HCT116 (cell line): ENCODE results near the gene LRIG1. TPM values are rescaled to one million over a fixed set of nuclear protein-coding genes. Genes with fewer than 3 reads are reported as not detected.

Source experiments
- ATAC-seq: fragments of 200-7000 bp; cut with Tn5 transposase; 2 replicates; pipeline ENCODE4 v1.9.1; 2020; ENCODE audit warnings: mild to moderate bottlenecking, moderate library complexity
- BruUV-seq: library from RNA; stranded (reverse); fragments of 400-500 nt; replicated peaks from 2 replicates; lab custom pipeline; 2021; lab: Mats Ljungman, UMichigan
- CTCF ChIA-PET: fragments of 300-600 bp; sonication (Branson Sonifier 250); formaldehyde crosslinking; loops from one replicate; lab custom pipeline; 2021; ENCODE audit warnings: antibody characterized with exemption; lab: Charles Lee
- POLR2A ChIA-PET: fragments of 300-600, 350-600 bp; sonication (Branson Sonifier 250); formaldehyde crosslinking; loops from one replicate; lab custom pipeline; 2021; ENCODE audit warnings: antibody characterized with exemption; lab: Charles Lee
- RAD21 ChIA-PET, 2 experiments: fragments of 300-600 bp; sonication (Branson Sonifier 250); formaldehyde crosslinking; loops; one replicate each; lab custom pipeline; 2023; ENCODE audit warnings: low total read pairs in 2 of 2; ENCODE audit not compliant: uncharacterized antibody in 2 of 2, unreplicated experiment in 2 of 2, low non-redundant PET in 1 of 2; lab: Charles Lee
- DNase-seq: peaks from one replicate; pipeline ENCODE4 v3.0.0-alpha.2; 2010; ENCODE audit warnings: low read depth, low spot score
- H2AFZ ChIP-seq: fragments of 200-600 bp; shearing (Covaris generic), sonication (generic); 2 replicates; pipeline ENCODE4 v1.6.1; 2017; ENCODE audit warnings: low read depth, mixed run types, mixed read lengths, antibody characterized with exemption, low read length; ENCODE audit not compliant: poor library complexity, severe bottlenecking
- H3K27ac ChIP-seq: 2 replicates; pipeline ENCODE4 v1.5.1; 2012; ENCODE audit warnings: low read depth, low read length
- H3K27me3 ChIP-seq: fragments of 200-600 bp; sonication (generic); 2 replicates; pipeline ENCODE4 v1.6.1; 2016; ENCODE audit warnings: mixed run types, low read length, mixed read lengths; ENCODE audit not compliant: insufficient read depth
- H3K36me3 ChIP-seq, 2 experiments: fragments of 200-500 bp in 1 of 2; fragments of 200-600 bp in 1 of 2; sonication (Bioruptor generic) in 1 of 2; sonication (generic) in 1 of 2; 2 replicates each; pipeline versions ENCODE4 v1.5.1 to v1.6.1; 2014 to 2016; ENCODE audit warnings: low read length in 2 of 2, inconsistent platforms in 1 of 2, mixed read lengths in 1 of 2, mixed run types in 1 of 2; ENCODE audit not compliant: insufficient read depth in 2 of 2, control insufficient read depth in 1 of 2
- H3K4me1 ChIP-seq, 2 experiments: fragments of 200-600 bp in 1 of 2; sonication (generic) in 1 of 2; 2 replicates each; pipeline versions ENCODE4 v1.5.1 to v1.6.1; 2012 to 2017; ENCODE audit warnings: low read length in 2 of 2, inconsistent platforms in 1 of 2, mild to moderate bottlenecking in 1 of 2, mixed read lengths in 1 of 2, mixed run types in 1 of 2, moderate library complexity in 1 of 2; ENCODE audit not compliant: insufficient read depth in 2 of 2, control insufficient read depth in 1 of 2
- H3K4me2 ChIP-seq: fragments of 200-600 bp; sonication (generic); 2 replicates; pipeline ENCODE4 v1.6.1; 2017; ENCODE audit warnings: mixed run types, low read length, mixed read lengths
- H3K4me3 ChIP-seq, 2 experiments: fragments of 200-600 bp in 1 of 2; sonication (generic) in 1 of 2; replicated peaks in 1 of 2; 2 replicates each; pipeline ENCODE4 v1.5.1; 2011 to 2016; ENCODE audit warnings: low read length in 2 of 2, control low read depth in 1 of 2, low read depth in 1 of 2, mild to moderate bottlenecking in 1 of 2, mixed read lengths in 1 of 2, mixed run types in 1 of 2
- H3K79me2 ChIP-seq: fragments of 200-600 bp; sonication (generic); 2 replicates; pipeline ENCODE4 v1.6.1; 2017; ENCODE audit warnings: mild to moderate bottlenecking, mixed run types, low read length, moderate library complexity, mixed read lengths; ENCODE audit not compliant: insufficient read depth
- H3K9ac ChIP-seq: fragments of 200-600 bp; sonication (generic); 2 replicates; pipeline ENCODE4 v1.6.1; 2016; ENCODE audit warnings: low read length, mixed read lengths
- H3K9me2 ChIP-seq: fragments of 200-600 bp; sonication (generic), shearing (Covaris generic); 2 replicates; pipeline ENCODE4 v1.6.1; 2017; ENCODE audit warnings: mixed run types, mild to moderate bottlenecking, moderate library complexity; ENCODE audit not compliant: insufficient read depth
- H3K9me3 ChIP-seq, 2 experiments: fragments of 200-500 bp in 1 of 2; fragments of 200-600 bp in 1 of 2; sonication (Bioruptor generic) in 1 of 2; sonication (generic) in 1 of 2; 2 replicates each; pipeline ENCODE4 v1.6.1; 2014 to 2017; ENCODE audit warnings: low read length in 2 of 2, mixed read lengths in 2 of 2, inconsistent platforms in 1 of 2, low read depth in 1 of 2, mild to moderate bottlenecking in 1 of 2, mixed run types in 1 of 2, moderate library complexity in 1 of 2; ENCODE audit not compliant: control insufficient read depth in 1 of 2, insufficient read depth in 1 of 2
- H4K20me1 ChIP-seq: fragments of 200-600 bp; sonication (generic), shearing (Covaris generic); 2 replicates; pipeline ENCODE4 v1.6.1; 2017; ENCODE audit warnings: mixed run types, mild to moderate bottlenecking, moderate library complexity; ENCODE audit not compliant: insufficient read depth
- CBX3 ChIP-seq: IDR thresholded peaks from 2 replicates; pipeline ENCODE4 v1.6.1; 2012; ENCODE audit warnings: low read depth
- CEBPB ChIP-seq: IDR thresholded peaks from 2 replicates; pipeline ENCODE4 v1.6.1; 2012; ENCODE audit warnings: low read depth
- EGR1 ChIP-seq: IDR thresholded peaks from 2 replicates; pipeline ENCODE4 v1.6.1; 2012; ENCODE audit warnings: low read depth
- EZH2 ChIP-seq: fragments of 200-600 bp; sonication (generic); IDR thresholded peaks from 2 replicates; pipeline ENCODE4 v1.6.1; 2017; ENCODE audit warnings: antibody characterized with exemption, mixed run types
- JUND ChIP-seq: IDR thresholded peaks from 2 replicates; pipeline ENCODE4 v1.6.1; 2012
- POLR2A ChIP-seq: IDR thresholded peaks from 2 replicates; pipeline ENCODE4 v1.7.0; 2011; ENCODE audit warnings: borderline replicate concordance; ENCODE audit not compliant: insufficient read depth, insufficient read length; ENCODE audit errors: extremely low read depth
- POLR2AphosphoS5 ChIP-seq: IDR thresholded peaks from 2 replicates; pipeline ENCODE4 v1.6.1; 2011; ENCODE audit warnings: mild to moderate bottlenecking, low read depth, low read length, moderate library complexity
- RAD21 ChIP-seq: IDR thresholded peaks from 2 replicates; pipeline ENCODE4 v1.6.1; 2012; ENCODE audit warnings: low read depth, mild to moderate bottlenecking
- SIN3A ChIP-seq: IDR thresholded peaks from 2 replicates; pipeline ENCODE4 v1.6.1; 2012; ENCODE audit warnings: low read depth
- TCF7L2 ChIP-seq: IDR thresholded peaks from 2 replicates; pipeline ENCODE4 v1.7.0; 2011; ENCODE audit warnings: borderline replicate concordance, inconsistent platforms; ENCODE audit not compliant: insufficient read depth, insufficient read length; ENCODE audit errors: extremely low read depth
- YY1 ChIP-seq: IDR thresholded peaks from 2 replicates; pipeline ENCODE4 v1.6.1; 2011; ENCODE audit warnings: low read length, low read depth, moderate library complexity, mild to moderate bottlenecking; ENCODE audit not compliant: insufficient replicate concordance; ENCODE audit errors: extremely low read depth
- ZNF274 ChIP-seq: fragments of 200-500 bp; sonication (Bioruptor generic); IDR thresholded peaks from 2 replicates; pipeline ENCODE4 v1.6.1; 2014; ENCODE audit warnings: mild to moderate bottlenecking, low read depth, low read length, inconsistent platforms
- intact Hi-C: fragments of 100-400 bp; cut with micrococcal nuclease; formaldehyde crosslinking; loops from 2 replicates; pipeline ENCODE4 v1.10.0; 2022
- total RNA-seq: library from RNA; stranded (reverse); gene quantifications from one replicate; pipeline ENCODE4 v1.2.1, GENCODE V29; 2021; ENCODE audit not compliant: unreplicated experiment
- TF ChIP-seq, protein P1 (sequence below): IDR thresholded peaks from 2 replicates; pipeline ENCODE4 v1.6.1; 2011; ENCODE audit warnings: mild to moderate bottlenecking, low read length, moderate library complexity; ENCODE audit not compliant: insufficient replicate concordance; ENCODE audit errors: extremely low read depth
- TF ChIP-seq, protein P2 (sequence below), 3 experiments: fragments of 200-600 bp in 1 of 3; sonication (generic) in 1 of 3; IDR thresholded peaks in 2 of 3; conservative IDR thresholded peaks in 1 of 3; 2 replicates each; pipeline ENCODE4 v1.5.1; 2012 to 2017; ENCODE audit warnings: low read depth in 2 of 3, low read length in 2 of 3, antibody characterized with exemption in 1 of 3, borderline replicate concordance in 1 of 3, control low read depth in 1 of 3, mild to moderate bottlenecking in 1 of 3, mixed read lengths in 1 of 3, mixed run types in 1 of 3, moderate library complexity in 1 of 3; ENCODE audit not compliant: insufficient read depth in 1 of 3
- TF ChIP-seq, protein P3 (sequence below): IDR thresholded peaks from 2 replicates; pipeline ENCODE4 v1.6.1; 2012; ENCODE audit warnings: low read depth
- TF ChIP-seq, protein P4 (sequence below): IDR thresholded peaks from 2 replicates; pipeline ENCODE4 v1.6.1; 2012

The LRIG1 gene
- total RNA-seq, 1 experiment from 2014 or later = 3.1 TPM

DNA sequence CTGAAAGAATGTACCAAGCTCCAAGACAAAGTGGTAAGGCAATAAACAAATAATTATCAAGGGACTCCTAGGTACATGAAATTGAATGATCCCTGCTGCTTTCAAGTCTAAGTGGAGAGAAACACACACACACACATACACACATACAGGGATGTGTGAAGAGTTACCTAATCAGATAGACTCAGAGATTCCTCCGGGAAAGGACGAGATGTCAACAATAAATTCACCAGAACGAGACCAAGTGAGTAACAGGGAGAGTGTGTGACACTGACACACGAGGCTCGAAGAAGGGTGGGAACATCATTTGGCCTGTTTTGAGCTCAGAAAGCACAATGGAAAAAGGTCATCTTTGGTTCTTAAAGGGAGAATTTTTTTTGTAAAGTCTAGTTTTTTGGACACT, 13.4 kb downstream of the LRIG1 start (continued):
- TF ChIP-seq, protein P1, sequence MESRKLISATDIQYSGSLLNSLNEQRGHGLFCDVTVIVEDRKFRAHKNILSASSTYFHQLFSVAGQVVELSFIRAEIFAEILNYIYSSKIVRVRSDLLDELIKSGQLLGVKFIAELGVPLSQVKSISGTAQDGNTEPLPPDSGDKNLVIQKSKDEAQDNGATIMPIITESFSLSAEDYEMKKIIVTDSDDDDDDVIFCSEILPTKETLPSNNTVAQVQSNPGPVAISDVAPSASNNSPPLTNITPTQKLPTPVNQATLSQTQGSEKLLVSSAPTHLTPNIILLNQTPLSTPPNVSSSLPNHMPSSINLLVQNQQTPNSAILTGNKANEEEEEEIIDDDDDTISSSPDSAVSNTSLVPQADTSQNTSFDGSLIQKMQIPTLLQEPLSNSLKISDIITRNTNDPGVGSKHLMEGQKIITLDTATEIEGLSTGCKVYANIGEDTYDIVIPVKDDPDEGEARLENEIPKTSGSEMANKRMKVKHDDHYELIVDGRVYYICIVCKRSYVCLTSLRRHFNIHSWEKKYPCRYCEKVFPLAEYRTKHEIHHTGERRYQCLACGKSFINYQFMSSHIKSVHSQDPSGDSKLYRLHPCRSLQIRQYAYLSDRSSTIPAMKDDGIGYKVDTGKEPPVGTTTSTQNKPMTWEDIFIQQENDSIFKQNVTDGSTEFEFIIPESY = no peak
- TF ChIP-seq EGR1 = no peak

DNA sequence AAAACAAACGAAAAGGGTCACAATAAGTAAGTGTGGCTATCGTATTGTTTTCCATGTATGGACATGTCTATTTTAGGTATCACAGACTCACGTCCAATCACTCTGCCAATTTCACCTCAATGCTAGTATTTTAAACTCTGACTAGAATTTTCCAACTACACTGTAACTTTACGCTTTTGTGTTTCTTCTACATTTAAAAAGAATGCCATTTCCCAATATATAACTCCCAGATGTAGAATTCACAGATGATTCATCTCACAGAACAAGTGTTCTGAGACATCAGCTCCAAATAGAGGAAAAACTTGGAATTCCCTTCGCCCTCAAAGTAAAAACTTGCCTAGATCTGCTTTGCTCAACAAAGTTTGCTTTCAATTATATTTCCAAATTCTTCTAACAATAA, 14.2 kb downstream of the LRIG1 start:
- ChIA-PET CTCF (no interaction called here), POLR2A (no interaction called here), RAD21 (no interaction called here)
- no peak overlapping the region for H3K27ac ChIP-seq
- H4K20me1 ChIP-seq = no peaks in the 10 kb centered on the region
- no peaks in the 10 kb centered on the region for H3K9me3 ChIP-seq
- intact Hi-C loops = no loop called here
- no peak overlapping the region for H3K9ac ChIP-seq
- no peak overlapping the region for H2AFZ ChIP-seq
- H3K4me2 ChIP-seq = no peak overlapping the region
- H3K4me1 ChIP-seq = no peaks in the 10 kb centered on the region
- H3K79me2 ChIP-seq = no peaks in the 10 kb centered on the region
- no peak overlapping the region for H3K4me3 ChIP-seq
- no TSS peak for BruUV-seq
- DNase-seq = no peak
- no peaks in the 10 kb centered on the region for H3K9me2 ChIP-seq
- ATAC-seq = no peak
- H3K27me3 ChIP-seq = peaks cover 9% of the 10 kb centered on the region
- no peaks in the 10 kb centered on the region for H3K36me3 ChIP-seq
- TF ChIP-seq CBX3 (no peak), SIN3A (no peak), EZH2 (no peak), POLR2A (no peak), RAD21 (no peak), ZNF274 (no peak), TCF7L2 (no peak), YY1 (no peak), JUND (no peak), CEBPB (no peak), POLR2AphosphoS5 (no peak)
- TF ChIP-seq, protein P2, sequence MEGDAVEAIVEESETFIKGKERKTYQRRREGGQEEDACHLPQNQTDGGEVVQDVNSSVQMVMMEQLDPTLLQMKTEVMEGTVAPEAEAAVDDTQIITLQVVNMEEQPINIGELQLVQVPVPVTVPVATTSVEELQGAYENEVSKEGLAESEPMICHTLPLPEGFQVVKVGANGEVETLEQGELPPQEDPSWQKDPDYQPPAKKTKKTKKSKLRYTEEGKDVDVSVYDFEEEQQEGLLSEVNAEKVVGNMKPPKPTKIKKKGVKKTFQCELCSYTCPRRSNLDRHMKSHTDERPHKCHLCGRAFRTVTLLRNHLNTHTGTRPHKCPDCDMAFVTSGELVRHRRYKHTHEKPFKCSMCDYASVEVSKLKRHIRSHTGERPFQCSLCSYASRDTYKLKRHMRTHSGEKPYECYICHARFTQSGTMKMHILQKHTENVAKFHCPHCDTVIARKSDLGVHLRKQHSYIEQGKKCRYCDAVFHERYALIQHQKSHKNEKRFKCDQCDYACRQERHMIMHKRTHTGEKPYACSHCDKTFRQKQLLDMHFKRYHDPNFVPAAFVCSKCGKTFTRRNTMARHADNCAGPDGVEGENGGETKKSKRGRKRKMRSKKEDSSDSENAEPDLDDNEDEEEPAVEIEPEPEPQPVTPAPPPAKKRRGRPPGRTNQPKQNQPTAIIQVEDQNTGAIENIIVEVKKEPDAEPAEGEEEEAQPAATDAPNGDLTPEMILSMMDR (IDR thresholded peaks at IDR 0.05 in 2 of 3, conservative IDR thresholded peaks at IDR 0.05 in 1 of 3; ENCODE audit: borderline replicate concordance in 1 of 3, insufficient read depth in 1 of 3, low read depth in 2 of 3, low read length in 2 of 3) = no peak
- TF ChIP-seq, protein P3, sequence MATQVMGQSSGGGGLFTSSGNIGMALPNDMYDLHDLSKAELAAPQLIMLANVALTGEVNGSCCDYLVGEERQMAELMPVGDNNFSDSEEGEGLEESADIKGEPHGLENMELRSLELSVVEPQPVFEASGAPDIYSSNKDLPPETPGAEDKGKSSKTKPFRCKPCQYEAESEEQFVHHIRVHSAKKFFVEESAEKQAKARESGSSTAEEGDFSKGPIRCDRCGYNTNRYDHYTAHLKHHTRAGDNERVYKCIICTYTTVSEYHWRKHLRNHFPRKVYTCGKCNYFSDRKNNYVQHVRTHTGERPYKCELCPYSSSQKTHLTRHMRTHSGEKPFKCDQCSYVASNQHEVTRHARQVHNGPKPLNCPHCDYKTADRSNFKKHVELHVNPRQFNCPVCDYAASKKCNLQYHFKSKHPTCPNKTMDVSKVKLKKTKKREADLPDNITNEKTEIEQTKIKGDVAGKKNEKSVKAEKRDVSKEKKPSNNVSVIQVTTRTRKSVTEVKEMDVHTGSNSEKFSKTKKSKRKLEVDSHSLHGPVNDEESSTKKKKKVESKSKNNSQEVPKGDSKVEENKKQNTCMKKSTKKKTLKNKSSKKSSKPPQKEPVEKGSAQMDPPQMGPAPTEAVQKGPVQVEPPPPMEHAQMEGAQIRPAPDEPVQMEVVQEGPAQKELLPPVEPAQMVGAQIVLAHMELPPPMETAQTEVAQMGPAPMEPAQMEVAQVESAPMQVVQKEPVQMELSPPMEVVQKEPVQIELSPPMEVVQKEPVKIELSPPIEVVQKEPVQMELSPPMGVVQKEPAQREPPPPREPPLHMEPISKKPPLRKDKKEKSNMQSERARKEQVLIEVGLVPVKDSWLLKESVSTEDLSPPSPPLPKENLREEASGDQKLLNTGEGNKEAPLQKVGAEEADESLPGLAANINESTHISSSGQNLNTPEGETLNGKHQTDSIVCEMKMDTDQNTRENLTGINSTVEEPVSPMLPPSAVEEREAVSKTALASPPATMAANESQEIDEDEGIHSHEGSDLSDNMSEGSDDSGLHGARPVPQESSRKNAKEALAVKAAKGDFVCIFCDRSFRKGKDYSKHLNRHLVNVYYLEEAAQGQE = no peak
- TF ChIP-seq, protein P1 = no peak
- TF ChIP-seq, protein P4, sequence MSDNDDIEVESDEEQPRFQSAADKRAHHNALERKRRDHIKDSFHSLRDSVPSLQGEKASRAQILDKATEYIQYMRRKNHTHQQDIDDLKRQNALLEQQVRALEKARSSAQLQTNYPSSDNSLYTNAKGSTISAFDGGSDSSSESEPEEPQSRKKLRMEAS = no peak
